ENCODE measurements around the gene REPS1. TPM values are rescaled to one million over a fixed set of nuclear protein-coding genes. Genes with fewer than 3 reads are reported as not detected.
A peak's percentile ranks its signal among the peaks of the same experiment; 100 is the strongest.
"Not testable (repeated sequence)": the region's sequence is repeated elsewhere in the genome, so short reads cannot be mapped to it uniquely, and the experiment has no call there.

Gene REPS1
- total RNA-seq, 4 donors from 2014 or later, result 30.8 to 60.3 (median 43.2) TPM

GRCh38 chr6:138948546-138949179 lies 39.4 kb downstream of the REPS1 start:
- Histone ChIP-seq H3K9me3 (no peaks in the 10 kb centered on the region), H3K27me3 (no peaks in the 10 kb centered on the region), H3K27ac (peak overlapping the region in 2 of 4 donors; percentile 36 to 42), H3K36me3 (peaks cover 0 to 23% (median 5%) of the 10 kb centered on the region in 3 donors), H3K4me1 (peaks cover 4 to 37% (median 7%) of the 10 kb centered on the region in 3 donors), H3K4me3 (no peak overlapping the region)
- WGBS, 2 donors, result 79 to 90% methylated on average over 1 of the region's 1 CpG
- intact Hi-C loops (cut with DNase I), result no loop called here
- DNase-seq, result no peak
- peak in 2 of 6 experiments; percentile 16 to 41 for TF ChIP-seq CTCF (IDR thresholded peaks at IDR 0.05)
- TF ChIP-seq POLR2A (IDR thresholded peaks at IDR 0.05), result no peak

GRCh38 chr6:138948004-138948403 lies 40.0 kb downstream of the REPS1 start:
- peaks cover 4 to 37% (median 7%) of the 10 kb centered on the region in 3 donors for H3K4me1 ChIP-seq
- no peaks in the 10 kb centered on the region for H3K9me3 ChIP-seq
- no peak overlapping the region for H3K4me3 ChIP-seq
- DNase-seq, result no peak
- H3K36me3 ChIP-seq, result peaks cover under 1 to 30% (median 5%) of the 10 kb centered on the region in 3 donors
- 52 to 56% methylated on average over 2 of the region's 2 CpGs for WGBS, 2 donors
- intact Hi-C loops (cut with DNase I), result no loop called here
- peak overlapping the region in 1 of 4 donors; percentile 42 for H3K27ac ChIP-seq
- H3K27me3 ChIP-seq, result no peaks in the 10 kb centered on the region
- no peak for TF ChIP-seq POLR2A (IDR thresholded peaks at IDR 0.05)
- no peak for TF ChIP-seq CTCF (IDR thresholded peaks at IDR 0.05)

GRCh38 chr6:138945354-138945753 lies 42.7 kb downstream of the REPS1 start:
- 91 to 92% methylated on average over 5 of the region's 5 CpGs for WGBS, 2 donors
- DNase-seq, result no peak
- Histone ChIP-seq H3K27me3 (no peaks in the 10 kb centered on the region), H3K4me1 (peaks cover 4 to 37% (median 7%) of the 10 kb centered on the region in 3 donors), H3K27ac (no peak overlapping the region), H3K4me3 (no peak overlapping the region), H3K36me3 (peaks cover 5 to 56% (median 5%) of the 10 kb centered on the region in 3 donors), H3K9me3 (no peaks in the 10 kb centered on the region)
- no peak for TF ChIP-seq POLR2A (IDR thresholded peaks at IDR 0.05)
- no peak for TF ChIP-seq CTCF (IDR thresholded peaks at IDR 0.05)
- intact Hi-C loops (cut with DNase I), result no loop called here

- Histone ChIP-seq H3K9me3 (no peaks in the 10 kb centered on the region), H3K27ac (no peak overlapping the region), H3K36me3 (peaks cover 5 to 66% (median 5%) of the 10 kb centered on the region in 3 donors), H3K4me1 (peaks cover 4 to 28% (median 6%) of the 10 kb centered on the region in 3 donors), H3K4me3 (no peak overlapping the region), H3K27me3 (no peaks in the 10 kb centered on the region)
- no peak for TF ChIP-seq POLR2A (IDR thresholded peaks at IDR 0.05)
- TF ChIP-seq CTCF (IDR thresholded peaks at IDR 0.05), result no peak
- 63 to 74% methylated on average over 1 of the region's 1 CpG for WGBS, 2 donors
- intact Hi-C loops (cut with DNase I), result no loop called here
- no peak for DNase-seq
Measured at GRCh38 chr6:138944412-138944811, 43.6 kb downstream of the REPS1 start.

GRCh38 chr6:138943089-138943625 lies 44.9 kb downstream of the REPS1 start:
- Histone ChIP-seq H3K4me3 (no peak overlapping the region), H3K36me3 (peaks cover 5 to 78% (median 5%) of the 10 kb centered on the region in 3 donors), H3K27ac (no peak overlapping the region), H3K4me1 (peaks cover 0 to 15% (median 0%) of the 10 kb centered on the region in 3 donors), H3K9me3 (no peaks in the 10 kb centered on the region), H3K27me3 (no peaks in the 10 kb centered on the region)
- WGBS, 2 donors, result 97% methylated on average over 2 of the region's 2 CpGs
- DNase-seq, result no peak
- TF ChIP-seq CTCF (IDR thresholded peaks at IDR 0.05) (no peak), POLR2A (IDR thresholded peaks at IDR 0.05) (no peak)
- intact Hi-C loops (cut with DNase I), result no loop called here

- 89 to 100% methylated on average over 1 of the region's 1 CpG for WGBS, 2 donors
- H3K27me3 ChIP-seq; H3K27ac ChIP-seq; intact Hi-C loops (cut with DNase I); DNase-seq; H3K4me1 ChIP-seq; H3K9me3 ChIP-seq; H3K4me3 ChIP-seq: not testable (repeated sequence)
- H3K36me3 ChIP-seq, result peaks cover 0 to 97% (median 2%) of the 10 kb centered on the region in 3 donors
Measured at GRCh38 chr6:138936873-138937272, 51.2 kb downstream of the REPS1 start.
